Activated gamma-delta T cell (primary cell): ENCODE measurements around the gene UBE2I.
"Not testable (repeated sequence)": the region's sequence is repeated elsewhere in the genome, so short reads cannot be mapped to it uniquely, and the experiment has no call there.

ENCODE experiments used
- DNase-seq: peaks from one replicate; lab custom pipeline; 2025; lab: John Stamatoyannopoulos, UW

The UBE2I gene

DNA sequence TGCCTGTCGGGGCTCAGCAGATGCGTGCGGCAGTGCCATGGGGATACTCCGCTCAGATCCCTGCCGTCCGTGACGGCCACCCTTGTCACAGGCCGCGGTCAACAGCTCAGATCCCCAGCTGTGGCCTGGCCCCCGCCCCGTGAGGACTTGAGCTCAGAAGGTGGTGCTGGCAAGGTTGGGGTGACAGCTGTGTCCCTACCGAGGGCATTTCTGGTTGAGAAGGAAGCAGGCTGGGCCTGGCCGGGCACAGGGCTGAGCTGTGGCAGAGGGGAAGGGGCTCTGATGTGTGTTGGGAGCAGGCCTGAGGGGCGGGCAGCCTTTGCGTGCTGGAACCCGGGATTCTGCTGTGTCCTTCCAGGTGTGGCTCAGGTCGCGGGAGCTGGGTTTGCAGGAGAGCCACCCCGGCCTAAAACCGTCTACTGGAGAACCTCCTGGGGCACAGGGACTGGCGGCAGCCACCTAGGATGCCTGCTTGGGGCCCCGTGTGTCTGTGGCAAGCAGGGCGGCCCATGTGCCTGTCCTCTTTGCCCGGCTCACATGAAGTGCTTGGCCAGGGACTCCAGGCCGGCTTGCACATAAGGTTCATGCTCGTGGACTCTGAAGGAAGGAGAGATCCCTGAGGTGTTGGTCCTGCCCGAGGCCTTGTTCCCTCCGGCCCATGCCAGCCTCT, 5.1 kb downstream of the UBE2I start:
- DNase-seq = no peak

DNA sequence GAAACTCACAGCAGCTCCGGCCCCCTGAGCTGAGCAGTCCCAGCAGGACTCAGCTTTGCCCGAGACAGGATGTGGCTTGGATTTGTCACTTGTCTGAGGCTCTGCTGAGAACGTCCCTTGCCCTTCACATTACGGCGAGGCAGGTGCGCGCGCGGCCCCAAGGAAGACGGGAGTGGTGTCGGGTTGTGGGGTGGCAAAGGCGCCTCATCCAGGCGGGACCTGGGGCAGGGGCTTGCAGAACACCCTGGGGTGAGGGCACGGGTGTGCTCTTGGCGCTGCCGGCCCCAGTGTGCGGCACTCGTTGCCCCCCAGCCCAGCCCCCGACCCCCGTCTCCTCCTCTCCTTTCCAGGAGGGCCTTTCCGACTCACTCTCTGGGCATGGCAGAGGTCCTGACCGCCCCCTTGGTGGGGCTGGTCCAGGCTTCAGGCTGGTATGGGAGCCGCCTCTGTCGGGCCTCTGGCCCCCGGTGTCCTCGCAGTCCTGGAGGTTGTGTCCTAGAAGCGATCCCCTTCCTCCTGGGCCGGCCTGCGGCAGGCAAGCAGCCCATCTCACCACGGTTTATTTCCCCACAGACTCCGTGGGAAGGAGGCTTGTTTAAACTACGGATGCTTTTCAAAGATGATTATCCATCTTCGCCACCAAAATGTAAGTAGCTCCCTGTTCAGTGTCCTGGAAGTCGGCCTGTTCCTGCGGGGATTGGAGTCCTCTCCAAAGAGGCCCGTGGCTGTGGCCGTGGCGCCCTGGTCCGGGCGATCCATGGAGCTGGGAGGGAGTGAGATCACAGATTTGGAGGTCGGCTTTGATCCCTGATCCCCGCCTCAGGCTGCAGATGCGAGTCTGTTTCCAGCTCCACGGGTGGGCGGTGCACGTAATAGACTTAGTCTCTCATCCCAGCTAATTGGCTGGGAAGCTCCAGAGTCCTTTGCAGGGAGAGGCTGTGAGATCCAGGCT, 5.9 kb downstream of the UBE2I start:
- DNase-seq = no peak

DNA sequence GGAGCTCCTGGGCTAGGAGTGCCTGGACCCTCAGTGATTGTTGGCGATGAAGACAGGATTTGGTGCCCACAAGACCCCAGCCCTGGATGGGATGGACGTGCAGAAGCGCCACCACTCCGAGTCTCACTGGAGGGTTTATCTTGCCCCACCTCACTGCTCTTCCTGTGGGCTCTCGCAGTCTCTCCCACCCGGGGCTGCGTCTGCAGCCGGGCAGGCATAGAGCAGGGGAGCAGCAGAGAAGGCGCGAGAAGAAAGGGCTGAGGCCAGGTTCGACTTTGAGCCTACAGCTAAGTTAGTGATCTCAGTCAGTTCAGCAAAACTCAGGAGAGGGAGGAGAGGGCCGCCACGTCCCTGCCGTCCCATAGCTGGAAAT, 6.6 kb downstream of the UBE2I start:
- DNase-seq = no peak

DNA sequence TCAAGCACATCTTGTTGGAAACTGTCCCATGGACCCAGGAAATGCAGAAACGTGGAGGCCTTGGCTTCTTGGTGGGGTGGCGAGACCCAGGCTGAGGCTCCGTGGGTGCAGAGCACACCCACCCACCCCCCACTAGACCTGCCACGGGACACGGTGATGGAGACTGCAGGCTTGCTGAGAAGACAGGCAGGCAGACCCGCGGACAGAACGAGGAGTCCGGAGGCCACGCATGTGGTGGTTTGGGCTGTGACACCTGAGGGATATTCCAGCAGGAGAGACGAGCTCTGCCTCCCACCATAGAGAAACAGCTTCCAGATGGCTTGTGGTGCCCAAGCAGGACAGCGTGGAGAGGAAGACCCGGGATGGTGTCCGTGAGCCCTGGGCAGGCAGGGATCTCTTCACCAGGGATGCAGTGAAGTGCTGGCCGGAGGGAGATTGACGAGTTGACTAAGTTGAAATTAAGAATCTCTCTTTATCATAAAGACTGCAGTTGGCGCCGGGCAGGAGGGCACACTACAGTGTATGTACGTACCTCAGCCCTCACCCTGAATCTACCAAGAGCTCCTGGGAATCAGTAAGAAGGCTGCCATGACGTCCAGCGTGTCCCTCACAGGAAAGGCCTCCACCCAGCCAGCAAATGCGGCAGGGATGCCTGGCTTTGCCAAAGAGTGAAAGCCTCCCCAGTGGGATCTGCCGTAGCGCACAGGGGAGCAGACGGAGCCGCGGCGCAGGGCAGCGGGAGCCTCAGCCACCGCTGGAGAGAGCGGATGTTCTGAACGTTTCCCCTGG, 8.2 kb downstream of the UBE2I start:
- no peak for DNase-seq

DNA sequence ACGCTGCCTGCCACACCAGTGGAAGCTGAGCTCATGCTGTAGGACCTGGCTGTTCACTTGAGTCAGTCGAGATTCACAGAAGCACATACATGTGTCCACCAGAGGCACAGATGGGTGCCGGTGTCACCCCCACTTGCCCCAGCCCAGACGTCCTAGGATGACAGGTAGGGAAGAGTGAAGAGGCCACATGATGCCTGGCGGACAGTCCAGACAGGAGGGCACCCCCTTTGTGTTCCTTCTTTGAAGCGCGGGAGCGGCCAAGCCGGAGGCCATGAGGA, 8.8 kb downstream of the UBE2I start:
- no peak for DNase-seq

DNA sequence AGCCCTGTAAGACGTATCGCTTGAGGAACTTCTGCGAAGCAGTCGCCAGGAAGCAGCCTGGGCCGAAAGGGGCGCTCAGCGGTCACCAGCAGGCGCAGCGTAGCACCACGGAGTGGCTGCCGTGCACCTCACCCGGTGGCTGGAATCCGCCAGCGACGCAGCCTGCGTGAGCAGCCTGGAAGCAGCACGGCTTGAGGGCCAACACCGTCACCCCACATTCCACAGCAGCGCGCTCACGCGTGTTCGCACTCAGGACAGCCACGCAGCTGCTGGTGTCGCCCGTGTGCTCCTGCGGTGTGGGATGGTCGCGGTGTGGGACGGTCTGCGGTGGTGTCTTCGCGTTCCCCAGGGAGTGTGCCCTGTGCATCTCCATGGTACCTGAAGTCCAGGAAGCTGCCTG, 9.6 kb downstream of the UBE2I start:
- no peak for DNase-seq

DNA sequence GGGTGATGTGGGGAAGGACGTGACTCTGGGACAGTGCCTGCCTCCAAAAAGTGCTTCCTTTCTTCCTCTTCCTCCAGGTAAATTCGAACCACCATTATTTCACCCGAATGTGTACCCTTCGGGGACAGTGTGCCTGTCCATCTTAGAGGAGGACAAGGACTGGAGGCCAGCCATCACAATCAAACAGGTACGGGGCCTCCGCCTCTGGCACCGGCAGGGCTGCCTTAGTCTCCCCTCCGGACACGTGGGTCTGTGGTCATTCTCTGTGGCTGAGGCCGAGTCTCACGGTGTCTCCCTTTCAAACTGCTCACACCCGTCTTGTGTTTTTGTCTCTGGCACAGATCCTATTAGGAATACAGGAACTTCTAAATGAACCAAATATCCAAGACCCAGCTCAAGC, 10.7 kb downstream of the UBE2I start:
- no peak for DNase-seq

DNA sequence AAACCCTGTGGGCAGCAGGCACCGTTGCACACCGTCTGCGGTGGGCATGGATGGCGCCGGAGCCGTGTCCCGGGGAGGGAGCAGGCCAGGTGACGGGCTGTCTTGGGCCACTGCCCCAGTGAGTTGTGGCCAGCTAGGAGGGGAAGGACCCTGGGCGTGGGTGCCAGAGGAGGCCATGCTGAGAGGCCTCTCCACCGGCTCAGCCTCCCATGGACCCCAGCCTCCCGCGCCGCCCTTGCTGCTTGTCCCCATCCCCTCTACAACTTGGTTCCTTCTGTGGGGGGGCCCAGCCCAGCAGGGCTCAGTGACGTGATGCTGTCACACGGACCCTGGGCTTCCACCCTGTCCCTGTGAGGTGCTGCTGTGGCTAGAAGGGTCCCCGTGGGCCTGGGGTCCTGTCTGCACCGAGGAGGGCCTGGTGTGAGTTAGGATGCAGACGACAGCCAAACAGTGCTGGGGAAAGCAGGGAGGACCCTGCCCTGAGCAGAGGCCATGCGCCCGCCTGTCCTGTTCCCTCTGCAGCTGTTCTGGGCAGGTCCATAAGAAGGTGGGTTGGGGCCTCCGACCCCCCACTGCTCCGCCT, 11.3 kb downstream of the UBE2I start:
- DNase-seq = no peak

DNA sequence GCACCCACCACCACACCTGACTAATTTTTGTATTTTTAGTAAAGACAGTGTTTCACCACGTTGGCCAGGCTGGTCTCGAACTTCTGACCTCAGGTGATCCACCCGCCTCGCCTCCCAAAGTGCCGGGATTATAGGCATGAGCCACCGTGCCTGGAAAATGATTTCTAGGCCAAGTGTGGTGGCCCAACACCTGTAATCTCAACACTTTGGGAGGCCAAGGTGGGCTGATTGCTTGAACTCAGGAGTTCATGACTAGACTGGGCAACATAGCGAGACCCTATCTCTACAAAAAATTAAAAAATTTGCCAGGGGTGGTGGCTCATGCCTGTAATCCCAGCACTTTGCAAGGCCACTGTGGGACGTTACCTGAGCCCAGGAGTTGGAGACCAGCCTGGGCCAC, 13.0 kb downstream of the UBE2I start:
- no peak for DNase-seq

DNA sequence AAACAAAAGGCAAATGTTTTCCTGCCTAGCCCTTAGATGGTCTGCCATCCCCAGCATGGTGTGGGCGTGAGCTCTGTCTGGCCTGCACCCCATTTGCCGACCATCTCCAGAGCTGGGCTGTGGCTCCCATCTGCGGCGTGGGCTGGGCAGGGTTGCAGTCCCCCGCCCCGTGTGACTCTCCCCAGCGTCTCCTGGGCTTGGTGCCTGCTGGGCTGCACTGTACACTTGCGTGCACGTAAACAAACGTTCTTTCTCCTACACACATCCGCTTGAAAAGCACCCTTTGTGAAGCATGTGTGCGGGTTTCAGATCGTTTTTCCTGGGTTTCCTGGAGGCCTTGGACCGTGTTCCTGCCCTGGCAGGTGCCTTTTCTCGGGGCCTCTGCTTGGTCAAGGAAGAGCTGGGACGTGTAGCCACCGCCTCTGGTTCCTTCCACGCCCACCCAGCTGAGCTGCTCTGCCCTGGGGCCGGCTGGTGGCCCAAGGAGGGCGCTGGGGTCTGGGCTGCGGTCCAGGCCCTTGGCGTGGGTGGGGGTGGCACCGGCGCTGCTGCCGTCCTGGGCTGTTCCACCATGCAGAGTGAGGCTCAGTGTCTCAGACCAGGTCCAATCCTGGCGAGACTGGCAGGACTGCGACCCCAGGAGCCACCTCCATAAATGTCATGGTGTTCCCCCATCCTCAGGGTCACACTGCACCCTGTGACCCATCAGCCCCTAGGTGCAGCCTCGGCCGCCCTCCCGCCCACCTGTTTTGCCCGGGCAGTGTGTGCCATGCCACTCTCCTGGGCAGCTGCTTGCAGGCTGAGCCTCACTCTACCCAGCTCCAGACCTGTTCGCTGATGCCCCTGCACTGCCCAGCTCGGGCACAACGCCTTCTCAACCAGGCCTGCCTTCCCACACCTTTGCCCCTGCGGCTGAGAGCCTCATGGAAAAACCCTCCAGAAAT, 14.1 kb downstream of the UBE2I start:
- DNase-seq = no peak

DNA sequence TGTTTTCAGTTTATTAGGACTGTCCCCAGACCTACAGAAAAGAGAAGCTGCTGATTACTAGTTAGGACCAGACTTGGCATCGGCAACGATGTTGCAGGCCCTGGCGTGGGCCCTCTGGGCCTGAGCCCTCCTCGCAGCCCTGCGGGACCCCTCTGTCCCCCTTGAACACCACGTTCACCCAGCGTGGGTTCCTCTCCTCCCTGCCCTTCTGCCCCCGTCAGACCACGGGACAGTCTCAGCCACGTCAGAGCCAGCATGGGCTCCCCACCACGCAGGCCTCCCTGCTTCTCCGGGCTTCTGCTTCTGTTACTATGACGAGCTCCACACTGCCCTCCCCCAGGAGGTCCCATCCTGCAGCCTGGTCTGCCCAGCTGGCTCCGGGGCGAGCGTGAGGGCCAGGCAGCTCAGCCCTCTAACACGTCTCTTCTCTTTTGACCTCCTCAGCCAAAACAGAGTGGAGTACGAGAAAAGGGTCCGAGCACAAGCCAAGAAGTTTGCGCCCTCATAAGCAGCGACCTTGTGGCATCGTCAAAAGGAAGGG, 14.9 kb downstream of the UBE2I start:
- DNase-seq = no peak

DNA sequence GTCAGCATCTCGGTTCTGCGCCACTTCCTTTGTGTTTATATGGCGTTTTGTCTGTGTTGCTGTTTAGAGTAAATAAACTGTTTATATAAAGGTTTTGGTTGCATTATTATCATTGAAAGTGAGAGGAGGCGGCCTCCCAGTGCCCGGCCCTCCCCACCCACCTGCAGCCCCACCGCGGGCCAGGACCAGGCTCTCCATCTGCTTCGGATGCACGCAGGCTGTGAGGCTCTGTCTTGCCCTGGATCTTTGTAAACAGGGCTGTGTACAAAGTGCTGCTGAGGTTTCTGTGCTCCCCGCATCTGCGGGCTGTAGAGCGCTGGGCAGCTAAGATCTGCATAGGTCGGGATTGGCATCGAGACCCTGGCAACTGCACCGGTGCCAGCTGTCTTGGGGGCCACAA, 15.8 kb downstream of the UBE2I start:
- DNase-seq = no peak

DNA sequence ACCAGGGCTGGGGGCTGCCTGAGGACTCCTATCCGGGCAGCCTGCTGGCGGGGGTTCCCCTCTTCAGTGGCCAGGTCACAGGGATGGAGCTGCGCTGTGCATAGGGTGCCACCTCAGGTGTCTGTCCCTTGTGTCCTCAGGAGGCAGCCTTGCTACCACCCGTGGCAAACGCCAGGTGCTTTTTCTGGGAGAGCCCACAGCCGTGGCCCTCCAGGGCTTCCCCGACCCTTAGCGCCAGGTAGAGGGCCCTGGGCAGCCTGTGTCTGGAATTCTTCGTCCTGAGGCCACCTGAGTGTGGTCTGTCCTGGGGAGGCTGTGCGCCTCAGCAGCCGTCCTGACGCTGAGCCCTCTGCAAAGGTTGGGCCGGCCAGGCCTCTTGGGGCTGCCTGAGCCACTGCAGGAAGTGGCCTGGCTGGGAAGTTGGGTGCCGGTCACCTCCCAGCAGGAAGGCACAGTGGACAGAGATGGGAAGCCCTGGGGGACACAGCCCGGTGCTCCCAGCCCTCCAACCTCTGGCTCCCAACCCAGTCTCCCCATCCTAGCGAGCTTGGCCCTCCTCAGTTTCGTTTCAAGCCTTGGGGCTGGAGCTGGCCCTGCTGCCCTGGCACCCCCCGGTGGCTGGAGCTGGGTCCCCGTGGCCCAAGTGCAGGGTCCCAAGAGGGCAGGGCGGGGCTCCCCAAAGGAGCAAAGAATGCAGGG, 16.4 kb downstream of the UBE2I start:
- DNase-seq = no peak

DNA sequence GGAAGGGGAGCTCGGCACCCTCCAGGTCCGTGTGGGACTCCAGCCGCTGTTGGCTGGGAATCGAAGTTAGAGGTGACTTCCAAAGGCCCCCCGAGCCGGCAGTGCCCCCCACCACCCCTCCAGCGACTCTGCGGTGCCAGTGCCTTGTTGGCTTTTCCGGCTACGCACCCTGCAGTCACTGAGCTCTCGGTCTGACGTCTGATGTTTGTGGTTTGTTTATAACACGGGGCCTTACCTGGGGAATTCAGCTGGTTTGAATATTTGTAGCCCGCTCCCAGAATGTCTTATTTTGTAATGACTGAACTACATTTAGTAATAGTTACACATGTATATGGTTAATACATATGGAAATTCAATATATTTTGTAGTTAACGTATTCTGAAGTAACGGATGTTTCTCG, 17.0 kb downstream of the UBE2I start:
- DNase-seq = no peak

DNA sequence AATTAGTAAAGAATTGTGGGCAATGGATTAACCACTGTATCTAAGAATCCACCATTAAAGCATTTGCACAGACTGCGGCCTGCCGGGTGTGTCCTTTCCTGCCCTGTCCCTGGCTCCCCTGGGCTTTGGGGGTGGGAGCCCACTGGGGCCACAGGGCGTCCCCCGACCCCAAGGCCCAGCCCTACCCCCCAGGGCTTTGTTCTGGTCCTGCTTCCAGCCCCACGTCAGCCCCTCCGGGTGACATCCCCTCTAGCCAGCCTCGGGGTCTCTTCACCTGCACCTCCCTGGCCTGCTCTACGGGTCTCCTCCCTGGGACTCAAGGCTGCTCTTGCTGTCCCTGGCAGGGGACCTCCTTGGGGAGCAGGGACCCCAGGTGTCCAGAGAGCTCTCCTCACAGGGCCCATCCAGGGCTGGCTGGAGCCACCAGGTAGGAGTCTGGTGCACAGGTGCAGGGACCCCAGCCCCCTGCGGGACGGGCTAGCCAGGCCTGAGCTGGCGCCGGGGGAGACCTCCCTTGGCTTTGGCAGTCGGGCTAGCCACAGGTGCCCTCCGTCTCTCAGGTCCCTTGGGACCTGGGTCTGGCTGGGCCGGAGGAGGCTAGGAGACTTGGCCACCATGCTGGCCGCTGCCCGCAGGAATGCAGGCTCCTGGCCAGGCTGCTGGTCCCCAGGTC, 17.6 kb downstream of the UBE2I start:
- DNase-seq = no peak

DNA sequence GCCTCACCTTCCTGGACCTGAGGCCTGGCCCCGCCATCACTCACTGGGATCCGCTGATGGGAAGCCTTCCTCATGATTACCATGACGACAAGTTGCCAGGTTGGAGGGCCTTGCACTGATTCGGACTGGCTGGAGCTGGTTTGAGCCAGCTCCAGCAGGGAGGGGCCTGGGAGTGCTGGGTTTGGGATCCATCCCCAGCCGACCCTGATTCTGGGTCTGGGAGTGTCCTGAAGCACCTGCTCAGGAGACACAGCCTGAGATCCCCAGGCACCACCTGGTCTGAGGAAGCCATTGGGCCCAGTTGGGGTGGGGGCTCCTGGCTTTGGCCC, 18.1 kb downstream of the UBE2I start:
- DNase-seq = no peak

DNA sequence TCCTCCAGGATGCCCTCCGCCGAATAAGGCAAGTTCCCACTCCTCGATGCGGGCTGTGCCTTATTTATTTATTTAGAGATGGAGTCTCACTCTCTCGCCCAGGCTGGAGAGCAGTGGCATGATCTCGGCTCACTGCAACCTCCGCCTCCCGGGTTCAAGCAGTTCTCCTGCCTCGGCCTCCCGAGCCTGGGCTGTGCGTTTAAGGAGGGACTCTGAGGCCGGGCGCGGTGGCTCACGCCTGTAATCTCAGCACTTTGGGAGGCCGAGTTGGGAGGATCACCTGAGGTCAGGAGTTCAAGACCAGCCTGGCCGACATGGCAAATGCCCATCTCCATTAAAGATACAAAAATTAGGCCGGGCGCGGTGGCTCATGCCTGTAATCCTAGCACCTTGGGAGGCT, 18.7 kb downstream of the UBE2I start:
- DNase-seq = not testable (repeated sequence)

DNA sequence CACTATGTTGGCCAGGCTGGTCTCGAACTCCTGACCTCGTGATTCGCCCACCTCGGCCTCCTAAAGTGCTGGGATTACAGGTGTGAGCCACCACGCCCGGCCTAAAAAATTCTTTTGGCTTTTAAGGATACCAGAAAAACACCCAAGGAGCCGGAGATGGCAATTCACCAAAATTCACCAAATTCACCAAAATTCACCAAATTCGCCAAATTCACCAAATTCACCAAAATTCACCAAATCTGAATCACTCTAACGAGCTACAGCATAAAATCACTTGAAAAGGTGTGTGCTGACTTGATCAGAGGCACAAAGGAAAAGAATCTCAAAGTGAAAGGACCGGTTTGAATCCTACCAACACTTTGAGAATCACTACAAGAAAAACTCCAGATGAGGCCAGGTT, 19.5 kb downstream of the UBE2I start:
- not testable (repeated sequence) for DNase-seq

DNA sequence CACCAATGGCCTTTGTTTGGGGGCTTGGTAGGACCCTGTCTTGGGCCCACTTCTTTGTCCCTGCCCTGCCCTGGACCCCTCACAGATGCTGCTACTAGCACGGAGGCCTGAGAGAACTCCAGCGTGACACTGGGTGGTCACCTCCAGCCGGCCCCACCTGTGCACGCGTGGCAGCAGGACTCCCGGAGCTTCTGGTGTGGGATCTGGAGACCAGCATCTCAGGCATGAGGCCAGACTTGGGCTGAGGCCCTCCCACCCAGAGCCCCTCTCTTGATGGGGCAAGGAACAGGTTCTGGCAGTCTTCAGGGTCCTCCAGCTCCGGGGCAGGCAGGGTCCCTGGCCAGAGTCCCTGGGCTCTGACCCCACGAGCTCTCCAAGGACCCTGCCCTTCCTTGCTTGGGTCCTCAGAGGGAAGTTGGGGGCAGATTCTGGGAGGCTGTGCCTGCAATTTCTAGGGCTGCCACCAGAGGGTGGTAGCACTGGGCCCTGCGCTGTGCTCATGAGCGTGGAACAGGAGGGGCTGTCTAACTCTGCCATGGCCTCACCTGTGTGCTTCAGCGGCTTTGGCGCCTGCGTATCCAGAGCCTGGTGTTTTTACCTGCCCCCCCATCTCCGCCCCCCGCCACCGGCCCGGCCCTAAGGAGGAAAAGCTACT, 21.0 kb downstream of the UBE2I start:
- no peak for DNase-seq
